HG02943 (cell line): ENCODE results near the gene RPL7A.
A peak's percentile ranks its signal among the peaks of the same experiment; 100 is the strongest.
"Not testable (repeated sequence)": the region's sequence is repeated elsewhere in the genome, so short reads cannot be mapped to it uniquely, and the experiment has no call there.

Experiments
- ATAC-seq: cut with Tn5 transposase; IDR thresholded peaks from one replicate; pipeline ENCODE4 v1.9.1; 2021; ENCODE audit warnings: mild to moderate bottlenecking, low read depth, moderate library complexity; ENCODE audit not compliant: unreplicated experiment

The RPL7A gene

GRCh38 chr9:133347985-133348717, at the start of gene RPL7A, which contains the start of gene MED22:
Gene RPL7A, plus strand, starts transcription at chr9:133348218. Its CDS starts 26 bp downstream, at chr9:133348244.
Gene MED22, minus strand, starts transcription at chr9:133348131. Its CDS starts 1,469 bp downstream, at chr9:133346662.
- ATAC-seq: peak; percentile 75

- ATAC-seq: not testable (repeated sequence)
Measured at GRCh38 chr9:133299996-133300395, 48.0 kb upstream of the RPL7A start.

- ATAC-seq: no peak
Measured at GRCh38 chr9:133301253-133302230, 46.5 kb upstream of the RPL7A start.

GRCh38 chr9:133303266-133304157, 44.5 kb upstream of the RPL7A start:
- no peak for ATAC-seq

GRCh38 chr9:133304158-133304470, 43.9 kb upstream of the RPL7A start:
- ATAC-seq: no peak

- ATAC-seq: no peak
Measured at GRCh38 chr9:133304477-133305377, 43.3 kb upstream of the RPL7A start.

- ATAC-seq: no peak
Measured at GRCh38 chr9:133305731-133306130, 42.3 kb upstream of the RPL7A start.

- ATAC-seq: no peak
Measured at GRCh38 chr9:133306242-133307204, 41.5 kb upstream of the RPL7A start.

GRCh38 chr9:133307301-133307700, 40.7 kb upstream of the RPL7A start:
- ATAC-seq: no peak

- no peak for ATAC-seq
Measured at GRCh38 chr9:133309608-133310007, 38.4 kb upstream of the RPL7A start.

- ATAC-seq: no peak
Measured at GRCh38 chr9:133315997-133316396, 32.0 kb upstream of the RPL7A start.

- ATAC-seq: not testable (repeated sequence)
Measured at GRCh38 chr9:133317551-133317950, 30.5 kb upstream of the RPL7A start.

GRCh38 chr9:133320421-133320881, 27.6 kb upstream of the RPL7A start:
- ATAC-seq: no peak

- no peak for ATAC-seq
Measured at GRCh38 chr9:133321411-133321935, 26.5 kb upstream of the RPL7A start.

- ATAC-seq: no peak
Measured at GRCh38 chr9:133322701-133323100, 25.3 kb upstream of the RPL7A start.

GRCh38 chr9:133323211-133323610, 24.8 kb upstream of the RPL7A start:
- ATAC-seq: no peak

- no peak for ATAC-seq
Measured at GRCh38 chr9:133323991-133324703, 23.9 kb upstream of the RPL7A start.
